Glutamatergic neuron (in vitro differentiated cells): ENCODE results near the gene UST. TPM values are rescaled to one million over a fixed set of nuclear protein-coding genes. Genes with fewer than 3 reads are reported as not detected.

Source experiments
- DNase-seq: peaks from one replicate; pipeline ENCODE4 v3.0.0; 2022
- H3K27ac Mint-ChIP-seq: one replicate; pipeline ENCODE4 v1.8.0; 2020; ENCODE audit warnings: mild to moderate bottlenecking, mixed read lengths, inconsistent platforms; ENCODE audit not compliant: unreplicated experiment
- H3K27me3 Mint-ChIP-seq: one replicate; pipeline ENCODE4 v1.8.0; 2020; ENCODE audit warnings: mild to moderate bottlenecking, moderate library complexity, mixed read lengths, inconsistent platforms; ENCODE audit not compliant: unreplicated experiment
- H3K36me3 Mint-ChIP-seq: one replicate; pipeline ENCODE4 v1.8.0; 2020; ENCODE audit warnings: mild to moderate bottlenecking, mixed read lengths, inconsistent platforms; ENCODE audit not compliant: unreplicated experiment
- H3K4me1 Mint-ChIP-seq: one replicate; pipeline ENCODE4 v1.8.0; 2020; ENCODE audit warnings: mild to moderate bottlenecking, low read depth, mixed read lengths, inconsistent platforms; ENCODE audit not compliant: unreplicated experiment
- H3K4me3 Mint-ChIP-seq: one replicate; pipeline ENCODE4 v1.8.0; 2020; ENCODE audit warnings: mild to moderate bottlenecking, mixed read lengths, inconsistent platforms; ENCODE audit not compliant: unreplicated experiment
- H3K9me3 Mint-ChIP-seq: one replicate; pipeline ENCODE4 v1.8.0; 2020; ENCODE audit warnings: mild to moderate bottlenecking, moderate library complexity, mixed read lengths, inconsistent platforms; ENCODE audit not compliant: unreplicated experiment
- CTCF ChIP-seq: fragments of 200-600 bp; sonication (generic); IDR thresholded peaks from one replicate; pipeline ENCODE4 v1.5.0; 2021; ENCODE audit not compliant: partially characterized antibody, unreplicated experiment
- total RNA-seq: library from RNA; stranded (reverse); fragmentation: NEBNext Ultra II Directional; extraction: Animal tissue kit (Norgen Biotek cat#: 25700); gene quantifications from one replicate; pipeline ENCODE4 v1.2.1, GENCODE V29; 2021; ENCODE audit not compliant: unreplicated experiment

Gene UST
- total RNA-seq, 1 donor from 2014 or later = 11.2 TPM

- no peaks in the 10 kb centered on the region for H3K36me3 Mint-ChIP-seq
Observed at GRCh38 chr6:148957752-148958151, 210.9 kb downstream of the UST start.

GRCh38 chr6:148959008-148959407, 212.2 kb downstream of the UST start:
- Mint-ChIP-seq H3K27ac (no peak overlapping the region), H3K4me3 (no peak overlapping the region), H3K9me3 (no peaks in the 10 kb centered on the region), H3K36me3 (no peaks in the 10 kb centered on the region), H3K27me3 (no peaks in the 10 kb centered on the region), H3K4me1 (no peaks in the 10 kb centered on the region)
- DNase-seq = no peak
- TF ChIP-seq CTCF = no peak

More at GRCh38 chr6:148957752-148958151, 210.9 kb downstream of the UST start:
- no peak for TF ChIP-seq CTCF
- H3K4me1 Mint-ChIP-seq = no peaks in the 10 kb centered on the region
- H3K27me3 Mint-ChIP-seq = no peaks in the 10 kb centered on the region
- DNase-seq = no peak
- H3K27ac Mint-ChIP-seq = no peak overlapping the region
- no peak overlapping the region for H3K4me3 Mint-ChIP-seq
- H3K9me3 Mint-ChIP-seq = no peaks in the 10 kb centered on the region

GRCh38 chr6:148959501-148959900, 212.7 kb downstream of the UST start:
- H3K4me1 Mint-ChIP-seq = no peaks in the 10 kb centered on the region
- H3K27ac Mint-ChIP-seq = no peak overlapping the region
- H3K9me3 Mint-ChIP-seq = no peaks in the 10 kb centered on the region
- DNase-seq = no peak
- H3K4me3 Mint-ChIP-seq = no peak overlapping the region
- no peaks in the 10 kb centered on the region for H3K36me3 Mint-ChIP-seq
- no peaks in the 10 kb centered on the region for H3K27me3 Mint-ChIP-seq
- no peak for TF ChIP-seq CTCF

- Mint-ChIP-seq H3K27me3 (no peaks in the 10 kb centered on the region), H3K9me3 (no peaks in the 10 kb centered on the region), H3K4me1 (no peaks in the 10 kb centered on the region), H3K36me3 (no peaks in the 10 kb centered on the region), H3K27ac (no peak overlapping the region), H3K4me3 (no peak overlapping the region)
- TF ChIP-seq CTCF = no peak
- DNase-seq = no peak
Observed at GRCh38 chr6:148962854-148963515, 216.2 kb downstream of the UST start.

- Mint-ChIP-seq H3K4me1 (no peaks in the 10 kb centered on the region), H3K36me3 (no peaks in the 10 kb centered on the region), H3K9me3 (no peaks in the 10 kb centered on the region), H3K27ac (no peak overlapping the region), H3K4me3 (no peak overlapping the region), H3K27me3 (no peaks in the 10 kb centered on the region)
- no peak for TF ChIP-seq CTCF
- DNase-seq = no peak
Observed at GRCh38 chr6:148963738-148964137, 216.9 kb downstream of the UST start.
